HG03457 (cell line): ENCODE measurements around the gene CLTC.

Source experiments
- ATAC-seq: cut with Tn5 transposase; IDR thresholded peaks from one replicate; pipeline ENCODE4 v1.9.1; 2021; ENCODE audit warnings: moderate number of reproducible peaks; ENCODE audit not compliant: unreplicated experiment

Gene CLTC

GRCh38 chr17:59722623-59723022, 102.9 kb downstream of the CLTC start:
- ATAC-seq, result no peak

- ATAC-seq, result no peak
Observed at GRCh38 chr17:59723041-59723440, 103.3 kb downstream of the CLTC start.

GRCh38 chr17:59723607-59724006, 103.9 kb downstream of the CLTC start:
- ATAC-seq, result no peak

- no peak for ATAC-seq
Observed at GRCh38 chr17:59725691-59726090, 106.0 kb downstream of the CLTC start.

- ATAC-seq, result no peak
Observed at GRCh38 chr17:59727817-59728533, 108.3 kb downstream of the CLTC start.

GRCh38 chr17:59730268-59730834, 110.7 kb downstream of the CLTC start:
- no peak for ATAC-seq

GRCh38 chr17:59733697-59734096, 114.0 kb downstream of the CLTC start:
- no peak for ATAC-seq

GRCh38 chr17:59734226-59734625, 114.5 kb downstream of the CLTC start:
- ATAC-seq, result no peak

GRCh38 chr17:59737324-59737723, 117.6 kb downstream of the CLTC start:
- no peak for ATAC-seq

GRCh38 chr17:59743842-59744241, 124.1 kb downstream of the CLTC start:
- ATAC-seq, result no peak

GRCh38 chr17:59745040-59745439, 125.3 kb downstream of the CLTC start:
- ATAC-seq, result no peak
